Daoy (cell line): ENCODE results near the gene SRSF6. TPM values are rescaled to one million over a fixed set of nuclear protein-coding genes. Genes with fewer than 3 reads are reported as not detected.
A peak's percentile ranks its signal among the peaks of the same experiment; 100 is the strongest.
"Not testable (repeated sequence)": the region's sequence is repeated elsewhere in the genome, so short reads cannot be mapped to it uniquely, and the experiment has no call there.

Experiments
- DNase-seq: peaks from one replicate; pipeline ENCODE4 v3.0.0-alpha.2; 2015; ENCODE audit warnings: low read depth
- total RNA-seq: library from RNA; depleted of rRNA; stranded (reverse); fragments of >200 nt; shearing (Covaris generic); gene quantifications from 2 replicates; pipeline ENCODE4 v1.2.3, GENCODE V29; 2014

Gene SRSF6
- total RNA-seq, 1 experiment from 2014 or later, result 39.2 TPM

DNA sequence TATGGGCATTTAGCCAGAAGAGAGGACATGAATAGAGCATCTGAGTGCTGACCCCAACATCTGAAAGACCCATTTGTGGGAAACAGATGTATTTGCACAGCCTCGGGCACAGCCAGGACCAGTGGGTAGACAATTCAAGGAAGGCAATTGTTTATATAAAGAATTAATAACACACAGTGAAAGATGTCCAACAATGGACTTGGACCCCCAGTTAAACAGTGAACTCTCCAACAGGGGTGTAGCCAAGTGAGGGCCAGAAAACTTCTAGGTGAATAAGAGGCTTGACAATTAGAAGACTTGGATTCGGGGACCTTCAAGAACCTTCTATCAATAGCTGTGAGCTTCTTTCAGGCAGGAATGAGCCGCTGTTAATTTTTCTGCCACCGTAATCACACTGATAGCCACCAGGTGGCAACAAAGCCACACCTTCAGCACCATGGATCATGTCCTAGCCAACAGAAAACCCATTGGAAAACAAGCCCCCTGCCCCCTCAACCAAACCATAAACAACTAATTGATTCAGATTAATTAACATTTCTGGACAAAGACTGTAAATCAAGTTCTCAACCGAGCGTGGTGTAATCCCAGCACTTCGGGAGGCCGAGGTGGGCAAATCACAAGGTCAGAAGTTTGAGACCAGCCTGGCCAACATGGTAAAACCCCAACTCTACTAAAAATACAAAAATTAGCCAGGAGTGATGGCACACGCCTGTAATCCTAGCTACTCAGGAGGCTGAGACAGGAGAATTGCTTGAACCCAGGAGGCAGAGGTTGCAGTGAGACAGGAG, 8.8 kb upstream of the SRSF6 start:
- DNase-seq, result peak; percentile 27

DNA sequence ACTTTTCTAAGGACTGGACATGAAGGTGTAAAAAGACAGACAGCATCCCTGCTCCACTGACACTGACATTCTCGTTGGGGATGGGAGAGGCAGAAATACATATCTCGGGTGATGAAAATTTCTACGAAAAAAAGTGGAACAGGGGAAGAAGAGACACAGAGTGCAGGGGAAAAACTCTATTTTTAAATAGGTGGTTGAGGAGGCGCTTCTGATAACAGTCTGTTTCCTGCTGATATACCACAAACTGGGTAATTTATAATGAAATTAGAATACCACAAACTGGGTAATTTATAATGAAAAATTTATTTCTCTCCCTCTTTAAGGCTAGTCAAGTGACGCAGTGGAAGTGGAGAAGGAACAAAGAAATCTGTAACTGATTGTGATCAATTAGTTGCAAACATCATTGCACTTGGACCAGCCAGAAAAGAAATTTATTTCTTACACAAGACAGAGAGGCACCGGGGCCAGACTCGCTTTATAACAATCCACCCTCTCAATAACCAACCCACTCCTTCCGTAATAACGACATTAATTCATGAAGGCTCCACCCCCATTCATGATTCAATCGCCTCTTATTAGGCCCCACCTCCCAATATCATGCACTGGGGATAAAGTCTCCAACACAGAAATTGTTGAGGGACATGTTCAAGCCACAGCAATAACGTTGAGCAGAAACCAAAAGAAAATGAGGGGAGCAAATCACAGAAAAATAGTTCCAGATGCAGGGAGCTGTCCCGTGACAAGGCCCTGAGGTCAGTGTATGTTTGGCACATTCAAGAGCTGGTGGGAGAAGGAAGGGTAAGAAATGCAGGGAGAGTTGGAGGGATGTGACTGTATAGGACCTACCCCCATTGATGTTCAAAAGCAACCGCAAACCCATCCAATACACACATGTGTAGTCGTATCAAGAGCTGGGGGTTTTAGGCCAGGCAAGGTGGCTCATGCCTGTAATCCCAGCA, 6.6 kb upstream of the SRSF6 start:
- no peak for DNase-seq

DNA sequence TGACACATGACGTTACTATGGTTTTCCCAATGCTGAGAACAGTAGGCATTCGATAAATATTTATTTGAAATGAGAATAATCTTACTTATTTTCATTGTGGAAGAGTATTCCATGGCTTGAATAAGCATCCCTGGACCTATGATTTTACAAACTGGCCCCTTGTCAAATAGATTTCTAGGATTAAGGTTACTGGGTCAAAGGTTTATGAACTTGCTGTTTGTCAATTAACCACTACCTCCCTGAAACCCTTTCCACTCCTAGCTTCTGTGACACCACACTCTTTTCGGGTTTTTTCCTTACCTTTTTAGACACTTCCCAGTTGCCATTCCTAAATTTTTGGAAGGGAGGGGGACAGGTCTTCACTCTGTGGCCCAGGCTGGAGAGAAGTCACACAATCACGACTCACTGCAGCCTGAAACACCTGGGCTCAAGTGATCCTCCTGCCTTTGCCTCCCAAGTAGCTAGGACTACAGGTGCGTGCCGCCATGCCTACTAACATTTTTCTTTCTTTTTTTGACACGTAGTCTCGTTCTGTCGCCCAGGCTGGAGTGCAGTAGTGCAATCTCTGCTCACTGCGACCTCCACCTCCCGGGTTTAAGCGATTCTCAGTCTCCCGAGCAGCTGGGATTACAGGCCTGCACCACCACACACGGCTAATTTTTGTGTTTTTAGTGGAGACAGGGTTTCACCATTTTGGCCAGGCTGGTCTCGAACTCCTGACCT, 5.1 kb upstream of the SRSF6 start:
- DNase-seq, result no peak

DNA sequence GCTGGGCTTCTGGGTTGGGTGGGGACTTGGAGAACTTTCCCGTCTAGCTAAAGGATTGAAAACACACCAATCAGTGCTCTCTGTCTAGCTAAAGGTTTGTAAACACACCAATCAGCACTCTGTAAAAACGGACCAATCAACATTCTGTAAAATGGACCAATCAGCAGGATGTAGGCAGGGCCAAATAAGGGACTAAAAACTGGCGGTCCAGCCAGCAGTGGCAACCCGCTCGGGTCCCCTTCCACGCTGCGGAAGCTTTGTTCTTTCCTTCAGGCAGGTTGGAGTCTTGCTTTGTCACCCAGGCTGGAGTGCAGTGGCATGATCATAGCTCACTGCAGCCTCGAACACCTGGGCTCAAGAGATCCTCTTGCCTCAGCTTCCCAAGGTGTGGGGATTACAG, 1.4 kb upstream of the SRSF6 start:
- not testable (repeated sequence) for DNase-seq

DNA sequence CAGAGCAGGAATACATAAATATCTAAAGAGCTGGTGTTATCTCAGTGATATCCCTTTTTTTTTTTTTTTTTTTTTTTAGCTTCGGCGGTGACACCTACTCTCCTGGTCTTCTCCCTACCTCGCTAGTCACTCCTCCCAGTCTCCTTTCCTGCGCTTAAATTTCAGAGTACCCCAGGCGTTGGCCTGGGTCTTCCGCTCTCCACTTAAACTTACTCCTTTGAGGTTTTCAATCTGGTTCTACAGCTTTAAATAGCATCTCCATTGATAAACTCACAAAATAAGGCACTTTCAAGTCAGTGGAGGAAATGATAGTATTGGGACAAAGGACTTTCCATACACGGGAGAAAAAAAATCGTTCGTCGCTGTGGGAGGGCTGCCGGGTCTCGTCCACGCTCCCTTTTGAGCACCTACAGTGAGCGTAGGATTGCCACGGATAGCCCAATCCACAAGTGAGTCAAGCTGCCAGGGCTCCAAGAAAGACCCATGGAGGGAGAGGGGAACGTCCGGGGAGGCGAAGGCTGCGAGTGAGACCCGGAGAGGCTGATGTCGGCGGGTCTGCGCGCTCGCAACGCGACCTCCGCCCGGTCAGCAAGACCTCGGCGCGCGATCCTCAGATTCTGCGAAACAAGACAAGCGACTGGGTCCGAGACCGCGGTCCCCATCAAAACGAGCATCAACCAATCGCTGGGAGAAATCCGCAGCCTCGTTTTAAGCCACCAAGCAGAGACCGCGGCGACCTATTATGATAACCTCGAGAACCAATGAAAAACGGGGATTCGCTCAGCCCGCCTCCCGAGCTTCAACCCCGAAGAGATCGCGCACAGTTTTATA, 672 bp upstream of the SRSF6 start:
- peak; percentile 90 for DNase-seq

DNA sequence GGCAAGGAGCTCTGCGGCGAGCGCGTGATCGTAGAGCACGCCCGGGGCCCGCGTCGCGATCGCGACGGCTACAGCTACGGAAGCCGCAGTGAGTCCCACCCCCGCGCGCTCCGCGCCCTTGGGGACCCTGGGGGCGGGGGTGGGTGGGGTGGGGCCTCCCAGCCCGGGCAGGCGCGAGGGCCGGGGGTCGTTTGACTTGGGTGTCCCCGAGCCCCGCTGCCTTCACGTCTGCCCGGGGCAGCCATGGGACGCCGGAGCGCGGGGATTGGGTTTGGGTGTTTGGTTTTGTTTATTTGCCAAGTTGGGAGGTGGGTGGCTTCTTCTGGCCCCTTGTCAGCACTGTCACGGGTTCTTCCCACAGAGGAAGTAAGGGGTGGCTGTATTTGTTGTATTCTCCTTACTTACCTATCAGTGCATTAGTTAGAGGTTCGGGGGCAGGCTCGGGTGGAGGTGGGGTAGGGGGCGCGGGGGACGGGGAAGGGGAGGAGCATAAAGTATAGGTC, 777 bp downstream of the SRSF6 start:
- DNase-seq, result no peak

DNA sequence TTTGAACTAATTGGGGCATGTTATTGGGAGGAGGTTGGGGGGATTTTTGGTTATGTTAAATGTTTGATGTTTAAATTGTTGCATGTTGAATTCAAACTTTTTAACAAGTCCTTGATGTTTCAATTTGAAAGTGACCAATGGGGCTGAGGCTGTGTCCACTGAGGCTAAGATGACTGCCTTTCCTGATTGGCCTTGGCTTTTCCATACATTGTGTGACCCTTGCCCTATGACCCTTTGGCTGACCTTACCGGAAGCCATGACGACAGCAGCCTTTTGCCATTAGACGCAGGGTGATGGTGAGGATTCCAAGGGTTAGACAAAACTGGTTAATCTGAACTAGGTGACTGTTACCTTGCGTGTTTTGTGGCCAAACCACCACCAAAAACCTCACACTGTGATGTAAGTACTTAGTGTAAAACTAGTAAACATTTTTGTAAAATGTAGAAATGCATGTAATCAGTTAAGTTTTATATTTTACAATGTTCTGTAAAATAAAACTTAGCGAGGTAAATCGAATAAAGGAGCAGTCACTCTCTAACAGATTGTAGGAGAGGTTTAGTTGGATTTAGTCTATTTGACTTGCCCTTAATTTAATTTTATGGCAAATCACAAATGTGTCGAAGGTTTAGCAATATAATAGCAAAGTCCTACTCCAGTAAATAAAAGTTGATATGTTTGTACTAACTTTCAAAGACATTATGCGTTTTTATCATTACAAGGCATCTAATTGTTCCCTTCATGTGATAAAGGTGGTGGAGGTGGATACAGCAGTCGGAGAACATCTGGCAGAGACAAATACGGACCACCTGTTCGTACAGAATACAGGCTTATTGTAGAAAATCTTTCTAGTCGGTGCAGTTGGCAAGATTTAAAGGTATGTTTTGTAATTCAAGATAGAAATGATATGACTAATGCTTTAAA, 1.6 kb downstream of the SRSF6 start:
- no peak for DNase-seq

DNA sequence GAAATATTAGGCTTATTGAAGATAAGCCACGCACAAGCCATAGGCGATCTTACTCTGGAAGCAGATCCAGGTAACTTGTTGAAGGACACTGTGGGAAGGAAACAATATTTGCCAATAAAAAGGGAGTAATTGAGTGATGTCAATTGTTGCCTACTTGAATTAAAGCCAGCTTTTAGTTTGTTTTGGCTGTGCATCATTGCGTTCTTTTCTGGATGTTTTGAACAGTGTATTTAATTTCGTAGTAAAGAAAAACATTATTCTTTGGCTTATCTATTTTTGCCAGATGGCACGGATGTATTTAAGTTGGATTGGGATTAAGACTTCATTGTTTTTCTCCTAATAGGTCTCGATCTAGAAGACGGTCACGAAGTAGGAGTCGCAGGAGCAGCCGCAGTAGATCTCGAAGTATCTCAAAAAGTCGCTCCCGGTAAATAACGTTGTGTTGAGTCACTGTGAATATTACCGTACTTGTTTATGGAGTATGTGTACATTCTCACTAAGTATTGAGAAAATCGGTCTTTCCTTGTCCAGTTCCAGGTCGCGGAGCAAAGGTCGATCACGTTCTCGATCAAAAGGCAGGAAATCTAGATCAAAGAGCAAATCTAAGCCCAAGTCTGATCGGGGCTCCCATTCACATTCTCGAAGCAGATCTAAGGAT, 2.6 kb downstream of the SRSF6 start:
- no peak for DNase-seq

DNA sequence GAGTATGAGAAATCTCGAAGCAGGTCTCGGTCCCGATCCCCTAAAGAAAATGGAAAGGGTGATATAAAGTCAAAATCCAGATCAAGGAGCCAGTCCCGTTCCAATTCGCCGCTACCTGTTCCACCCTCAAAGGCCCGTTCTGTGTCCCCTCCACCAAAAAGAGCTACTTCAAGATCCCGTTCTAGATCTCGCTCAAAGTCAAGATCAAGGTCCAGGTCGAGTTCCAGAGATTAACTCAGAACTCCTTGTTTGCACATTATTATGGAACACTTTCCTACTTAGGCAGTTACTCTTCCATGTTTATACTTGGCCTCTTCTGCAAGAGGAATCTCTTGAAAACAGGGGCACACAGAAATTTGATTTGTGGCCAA, 3.1 kb downstream of the SRSF6 start:
- no peak for DNase-seq

DNA sequence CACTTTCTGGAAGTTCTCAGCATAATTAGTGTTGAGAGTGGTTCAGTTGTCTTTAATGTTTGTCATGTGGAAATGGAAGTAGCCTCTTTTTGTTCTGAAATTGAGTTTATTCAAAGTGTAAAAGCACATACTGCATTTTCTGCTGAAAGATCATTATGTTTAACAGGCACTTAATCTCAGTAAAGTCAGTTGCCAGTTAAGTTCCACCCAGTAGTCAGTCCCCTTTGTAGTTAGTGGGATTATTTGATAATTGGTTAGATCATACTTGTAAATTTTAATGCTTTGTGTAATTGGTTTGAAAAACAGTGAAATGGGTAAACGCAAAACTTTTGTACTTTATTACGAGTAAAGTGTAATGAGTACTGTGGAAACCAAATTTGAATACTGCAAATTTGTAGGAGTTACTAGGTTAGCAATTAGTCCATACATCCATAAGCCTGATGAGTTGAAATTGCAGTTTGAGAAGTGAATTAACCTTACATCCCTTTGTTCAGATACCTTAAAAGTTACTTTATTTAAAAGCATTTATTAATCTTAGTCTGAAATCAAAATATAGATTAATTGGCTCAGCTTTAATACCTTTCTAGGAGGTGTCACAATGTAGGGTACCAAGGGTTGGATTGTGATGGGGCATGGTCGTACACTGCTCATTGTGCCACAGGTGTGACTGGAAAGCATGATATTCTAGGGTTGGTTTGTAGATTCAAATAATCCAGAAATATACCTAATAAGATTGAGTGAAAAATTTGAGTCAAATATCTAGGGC, 4.4 kb downstream of the SRSF6 start:
- DNase-seq, result no peak

DNA sequence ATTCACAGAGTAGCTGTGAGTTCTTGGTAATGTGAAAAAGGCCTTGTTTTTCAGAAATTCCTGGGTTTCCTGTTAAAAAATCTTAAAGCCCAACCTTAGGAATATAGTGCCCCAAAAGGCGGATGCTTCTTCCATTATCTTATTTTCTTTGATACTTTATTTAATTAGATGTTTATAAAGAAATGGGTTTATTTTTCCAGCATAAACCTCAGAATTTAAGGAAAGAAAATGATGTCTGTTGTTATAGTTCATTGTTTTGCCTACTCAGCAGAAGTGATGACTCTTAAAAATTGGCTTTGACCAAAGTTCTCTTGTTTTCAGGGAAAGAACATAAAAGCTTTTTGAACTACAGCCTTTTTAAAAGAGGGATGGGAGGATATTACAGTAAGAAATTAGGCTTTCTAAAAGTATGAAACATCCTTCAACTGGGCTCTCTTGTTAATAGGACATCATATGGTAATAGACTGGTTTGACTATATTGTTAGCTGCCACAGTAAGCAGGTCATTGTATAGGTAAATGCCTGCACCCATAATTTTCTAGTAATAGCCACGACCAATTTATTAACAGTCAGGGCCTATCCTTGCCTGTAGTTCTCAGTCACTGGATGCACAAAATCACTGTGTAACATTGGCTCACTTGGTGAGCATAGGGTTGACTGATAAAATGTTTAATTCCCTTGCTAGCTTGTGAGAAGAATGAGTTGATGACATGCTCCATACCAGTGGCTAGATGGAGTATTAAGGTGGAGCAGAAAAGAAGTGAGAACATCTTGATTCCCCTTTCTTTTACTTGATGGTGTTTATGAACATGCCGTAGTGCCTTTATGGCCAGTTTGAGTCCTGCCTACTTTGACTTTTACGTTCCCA, 5.2 kb downstream of the SRSF6 start:
- no peak for DNase-seq

DNA sequence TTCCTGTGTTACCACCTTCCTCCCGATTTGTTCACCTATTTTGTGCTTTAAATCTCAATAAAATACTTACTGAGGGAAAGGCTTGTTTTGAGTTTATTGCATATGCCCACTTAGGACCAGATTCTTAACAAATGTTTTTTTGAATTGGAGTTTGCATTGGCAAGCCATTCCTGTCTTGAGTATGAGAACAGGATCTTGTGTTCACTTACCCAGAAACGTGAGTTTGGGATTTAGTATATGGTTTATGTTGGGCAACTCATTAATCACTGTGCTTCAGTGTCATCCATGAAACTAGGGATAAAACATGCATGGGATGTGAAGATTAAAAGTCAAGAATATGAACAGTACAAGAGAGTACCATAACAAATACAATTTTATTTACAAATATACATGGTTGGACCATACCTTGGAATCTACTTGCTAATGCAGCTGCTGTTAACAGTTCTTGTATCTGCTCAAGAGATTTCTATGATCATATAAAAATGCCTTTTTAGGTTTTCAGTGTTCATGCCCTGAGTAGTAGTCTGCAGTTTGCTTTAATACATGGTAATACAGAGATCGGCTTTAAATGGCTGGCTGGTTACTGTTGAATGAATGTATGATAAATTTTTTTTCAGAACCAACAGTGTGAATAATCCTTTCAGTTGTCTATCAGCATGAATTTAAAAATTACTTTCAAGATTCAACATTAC, 6.0 kb downstream of the SRSF6 start:
- no peak for DNase-seq

DNA sequence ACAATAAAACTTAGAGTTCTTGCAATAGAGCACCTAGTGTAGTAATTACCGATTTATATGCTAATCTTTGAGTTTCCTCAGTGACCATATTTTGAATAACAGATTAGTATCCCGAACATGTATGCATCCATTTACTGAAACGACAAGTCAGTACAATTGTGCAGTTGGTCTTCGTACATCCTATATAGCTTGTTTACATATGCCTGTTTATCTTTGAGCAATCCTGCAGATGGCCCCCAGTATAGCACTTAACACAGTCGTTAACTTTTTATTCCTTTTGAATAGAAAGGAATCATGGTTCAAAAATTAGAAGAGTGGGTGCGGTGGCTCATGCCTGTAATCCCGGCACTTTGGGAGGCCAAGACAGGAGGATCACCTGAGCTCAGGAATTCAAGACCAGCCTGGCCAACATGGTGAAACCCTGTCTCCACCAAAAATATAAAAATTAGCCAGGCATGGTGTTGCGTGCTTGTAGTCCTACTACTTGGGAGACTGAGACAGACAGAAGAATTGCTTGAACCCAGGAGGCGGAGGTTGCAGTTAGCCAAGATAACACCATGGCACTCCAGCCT, 6.6 kb downstream of the SRSF6 start:
- no peak for DNase-seq

DNA sequence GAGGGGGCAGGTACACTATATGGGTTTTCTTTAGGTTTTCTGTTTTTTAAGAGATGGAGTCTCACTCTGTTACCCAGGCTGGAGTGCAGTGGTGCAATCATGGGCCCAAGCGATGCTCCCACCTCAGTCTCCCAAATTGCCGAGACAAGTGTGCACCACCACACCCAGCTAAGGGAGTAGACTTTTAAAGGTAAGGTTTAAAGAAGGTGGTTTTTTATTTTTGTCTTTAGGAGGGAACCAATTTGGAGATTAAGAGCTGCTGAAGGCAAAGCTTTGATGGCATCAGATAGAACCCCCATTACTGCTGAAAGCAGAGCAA, 7.9 kb downstream of the SRSF6 start:
- DNase-seq, result no peak

DNA sequence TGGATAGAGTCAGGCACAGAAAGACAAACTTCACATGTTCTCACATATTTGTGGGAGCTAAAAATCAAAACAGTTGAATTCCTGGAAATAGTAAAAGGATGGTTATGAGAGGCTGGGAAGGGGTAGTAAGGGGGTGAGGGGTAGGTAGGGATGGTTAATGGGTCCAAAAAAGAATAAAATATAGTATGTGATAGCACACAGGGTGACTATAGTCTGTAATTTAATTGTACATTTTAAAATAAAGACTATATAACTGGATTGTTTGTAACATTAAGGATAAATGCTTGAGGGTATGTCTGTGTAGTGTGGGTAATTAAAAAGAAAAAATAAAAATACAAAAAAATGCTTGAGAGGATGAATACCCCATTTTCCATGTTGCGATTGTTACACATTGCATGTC, 9.9 kb downstream of the SRSF6 start:
- no peak for DNase-seq

DNA sequence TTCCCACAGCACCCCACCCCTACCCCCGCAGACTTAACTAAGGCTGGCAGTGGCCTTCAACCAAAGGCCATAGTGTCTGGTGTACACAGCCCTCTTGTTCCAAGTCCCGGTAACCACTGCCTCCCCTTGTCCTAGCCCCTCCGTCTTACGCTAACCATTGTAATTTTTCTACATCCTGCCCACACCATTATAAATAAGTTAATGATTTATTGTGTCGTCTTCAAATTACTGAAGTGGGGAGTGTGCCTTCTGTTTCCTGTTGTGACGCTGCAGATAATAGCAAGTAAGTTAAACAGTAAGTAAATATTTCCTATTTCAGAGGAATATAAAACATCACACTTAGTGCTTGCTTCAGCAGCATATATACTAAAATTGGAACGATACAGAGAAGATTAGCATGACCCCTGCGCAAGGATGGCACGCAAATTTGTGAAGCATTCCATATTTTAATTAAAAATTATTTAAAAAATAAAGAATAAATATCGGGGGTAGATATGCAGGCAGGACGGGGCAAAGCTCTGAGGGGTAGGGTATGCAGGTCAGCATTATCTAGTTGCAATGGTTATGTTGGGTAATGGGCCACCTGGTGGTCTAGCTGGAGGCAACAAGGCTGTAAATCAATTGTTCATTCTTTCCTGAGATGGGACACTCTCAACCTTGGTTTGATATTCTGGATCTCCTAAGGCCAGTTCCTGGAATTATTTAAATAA, 15.1 kb downstream of the SRSF6 start:
- DNase-seq, result no peak

DNA sequence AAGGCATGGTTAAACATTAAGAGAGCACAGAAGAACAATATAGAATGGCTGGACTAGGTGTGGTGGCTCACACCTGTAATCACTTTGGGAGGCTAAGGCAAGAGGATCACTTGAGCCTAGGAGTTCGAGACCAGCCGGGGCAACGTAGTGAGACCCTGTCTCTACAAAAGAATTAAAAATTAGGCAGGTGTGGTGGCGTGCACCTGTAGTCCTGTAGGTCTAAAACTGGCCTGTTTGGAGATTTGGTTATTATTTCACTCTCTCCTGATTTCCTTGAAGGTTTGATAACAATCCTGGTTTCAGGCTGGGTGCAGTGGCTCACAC, 15.6 kb downstream of the SRSF6 start:
- no peak for DNase-seq
